GM18870 (cell line): ENCODE results near the gene MBD3L2B.
A peak's percentile ranks its signal among the peaks of the same experiment; 100 is the strongest.
"Not testable (repeated sequence)": the region's sequence is repeated elsewhere in the genome, so short reads cannot be mapped to it uniquely, and the experiment has no call there.

Experiments
- ATAC-seq: cut with Tn5 transposase; IDR thresholded peaks from one replicate; pipeline ENCODE4 v1.9.1; 2021; ENCODE audit warnings: moderate library complexity; ENCODE audit not compliant: unreplicated experiment

MBD3L2B gene

DNA sequence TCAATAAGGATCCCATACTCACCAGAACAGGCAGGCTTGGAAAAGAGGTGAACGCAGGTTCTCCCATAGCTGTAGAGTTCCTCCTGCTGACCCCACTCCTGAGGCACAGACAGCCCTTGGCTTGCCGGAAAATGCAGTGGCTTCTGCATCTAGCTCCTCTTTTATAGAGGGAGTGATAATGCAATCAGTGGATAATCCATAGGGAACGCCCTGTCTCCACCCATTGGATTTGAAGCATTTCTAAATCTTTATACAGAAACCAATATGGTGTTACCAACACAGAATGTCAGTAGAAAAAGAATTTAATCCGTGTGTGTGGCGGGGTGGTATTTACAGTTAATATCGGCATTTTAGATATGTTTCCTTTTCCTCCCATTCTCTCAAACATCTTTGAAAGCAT, at the start of gene MBD3L2B:
Gene MBD3L2B, minus strand, starts transcription at position 101 of the 400 bp plus-strand sequence. Its CDS starts 34 bp downstream, at position 67.
- not testable (repeated sequence) for ATAC-seq

DNA sequence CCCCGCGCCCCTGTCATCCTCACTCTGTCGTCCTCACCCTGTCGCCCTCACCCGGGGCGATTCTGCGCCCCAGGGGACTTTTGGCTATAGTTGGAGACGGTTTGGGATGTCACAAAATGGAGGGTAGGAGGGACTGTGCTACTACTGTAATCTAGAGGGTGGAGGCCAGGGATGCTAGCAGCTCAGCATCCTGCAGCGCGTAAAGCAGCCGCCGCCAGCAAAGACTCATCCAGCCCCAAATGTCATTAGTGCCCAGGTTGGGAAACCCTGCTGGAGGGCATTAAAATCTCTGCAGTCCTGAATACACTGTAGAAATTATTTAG, 48.6 kb upstream of the MBD3L2B start:
- ATAC-seq: no peak

DNA sequence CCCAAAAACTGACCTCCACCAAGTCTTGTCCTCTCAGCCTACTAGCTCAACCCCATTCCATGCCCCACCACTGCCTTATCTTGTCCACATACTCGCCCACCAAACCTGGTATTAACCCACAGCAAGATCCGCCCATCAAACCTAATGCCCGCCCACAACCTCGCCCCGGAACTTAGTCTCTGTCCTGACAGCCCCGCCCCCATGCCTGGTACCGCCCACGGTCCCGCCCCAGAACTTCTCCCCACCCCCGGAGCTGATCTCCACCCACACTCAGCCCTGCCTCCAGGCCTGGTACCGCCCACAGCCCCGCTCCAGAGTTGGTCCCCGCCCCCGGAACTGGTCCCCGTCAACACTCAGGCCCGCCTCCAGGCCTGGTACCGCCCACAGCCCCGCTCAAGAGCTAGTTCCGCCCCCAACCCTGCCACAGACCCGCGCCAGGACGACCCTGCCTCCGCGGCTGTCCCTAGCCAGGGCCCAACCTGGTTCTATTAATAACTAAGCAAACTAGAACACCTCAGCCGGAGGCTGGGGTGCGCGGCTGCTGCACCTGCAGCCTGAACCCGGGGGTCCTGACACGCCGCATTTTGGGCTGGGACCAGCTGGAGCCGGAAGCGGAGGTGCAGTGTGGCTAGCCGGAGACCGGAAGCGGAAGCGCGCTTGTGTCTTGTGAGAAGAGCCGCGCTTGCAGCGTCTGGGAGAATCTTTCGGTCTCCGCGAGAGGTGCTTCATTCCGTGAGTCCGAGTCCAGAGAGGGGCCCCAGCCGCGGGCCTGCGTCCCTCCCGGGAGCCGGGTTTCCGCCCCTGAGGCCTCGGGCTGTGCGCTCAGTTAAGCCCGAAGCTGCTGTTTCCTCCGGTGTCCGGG, 48.0 kb upstream of the MBD3L2B start, which contains the start of gene ZNF557:
Gene ZNF557, plus strand, starts transcription at position 662 of the 862 bp plus-strand sequence. CDS start 5,372 bp downstream, outside the sequence.
- peak; percentile 79 for ATAC-seq

- ATAC-seq: no peak
Measured at GRCh38 chr19:7068599-7068998, 47.4 kb upstream of the MBD3L2B start.

GRCh38 chr19:7067716-7068115, 46.5 kb upstream of the MBD3L2B start:
- no peak for ATAC-seq

DNA sequence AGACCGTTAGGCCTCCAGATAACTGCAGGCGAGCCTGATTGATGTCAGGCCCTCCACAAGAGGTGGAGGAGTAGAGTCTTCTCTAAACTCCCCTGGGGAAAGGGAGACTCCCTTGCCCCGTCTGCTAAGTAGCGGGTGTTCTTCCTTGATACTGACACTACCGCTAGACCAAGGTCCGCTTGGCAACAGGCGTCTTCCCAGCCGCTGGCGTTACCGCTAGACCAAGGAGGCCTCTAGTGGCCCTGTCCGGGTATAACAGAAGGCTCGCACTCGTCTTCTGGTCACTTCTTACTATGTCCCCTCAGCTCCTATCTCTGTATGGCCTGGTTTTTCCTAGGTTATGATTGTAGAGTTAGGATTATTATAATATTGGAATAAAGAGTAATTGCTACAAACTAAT, 45.9 kb upstream of the MBD3L2B start:
- not testable (repeated sequence) for ATAC-seq

DNA sequence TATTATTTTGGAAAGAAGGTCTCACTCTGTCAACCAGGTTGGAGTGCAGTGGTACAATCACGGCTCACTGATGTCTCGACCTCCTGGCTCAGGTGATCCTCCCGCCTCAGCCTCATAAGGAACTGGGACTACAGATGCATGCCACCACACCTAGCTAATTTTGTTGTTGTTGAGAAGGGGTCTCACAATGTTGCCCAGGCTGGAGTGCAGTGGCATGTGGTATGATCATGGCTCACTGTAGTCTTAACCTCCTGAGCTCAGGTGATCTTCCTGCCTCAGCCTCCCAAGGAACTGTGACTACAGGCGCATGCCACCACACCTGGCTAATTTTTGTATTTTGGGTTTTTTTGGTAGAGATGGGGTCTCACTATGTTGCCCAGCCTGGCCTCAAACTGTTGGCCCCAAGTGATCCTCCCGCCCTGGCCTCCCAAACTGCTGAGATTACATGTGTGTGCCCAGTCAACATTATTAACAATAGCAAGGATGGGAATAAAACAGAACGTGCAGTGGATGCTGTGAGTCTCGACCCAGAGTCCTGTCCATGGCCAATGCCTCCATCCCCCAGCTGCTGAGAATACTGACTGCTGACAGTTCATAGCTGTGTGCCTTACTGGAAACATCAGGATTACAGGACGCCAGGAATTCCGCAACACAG, 42.7 kb upstream of the MBD3L2B start:
- ATAC-seq: no peak

DNA sequence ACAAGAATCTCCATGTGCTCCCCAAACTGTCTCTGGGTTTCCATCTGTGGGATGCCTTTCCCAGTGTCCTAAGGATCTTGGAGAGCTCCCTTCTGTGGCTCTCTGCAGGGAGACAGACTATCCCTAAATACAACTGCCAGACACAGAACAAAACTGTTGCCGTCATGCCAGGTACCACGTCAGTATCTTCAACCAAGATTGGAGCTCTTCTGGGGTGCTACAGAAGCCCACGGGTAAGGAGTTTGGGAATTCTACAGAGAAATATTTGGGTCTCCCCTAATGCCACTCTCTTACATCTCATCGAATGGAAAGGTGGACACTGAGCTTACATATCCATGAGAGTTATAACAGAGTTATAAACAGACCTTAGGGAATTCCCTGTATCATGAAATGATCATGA, 42.1 kb upstream of the MBD3L2B start:
- no peak for ATAC-seq

DNA sequence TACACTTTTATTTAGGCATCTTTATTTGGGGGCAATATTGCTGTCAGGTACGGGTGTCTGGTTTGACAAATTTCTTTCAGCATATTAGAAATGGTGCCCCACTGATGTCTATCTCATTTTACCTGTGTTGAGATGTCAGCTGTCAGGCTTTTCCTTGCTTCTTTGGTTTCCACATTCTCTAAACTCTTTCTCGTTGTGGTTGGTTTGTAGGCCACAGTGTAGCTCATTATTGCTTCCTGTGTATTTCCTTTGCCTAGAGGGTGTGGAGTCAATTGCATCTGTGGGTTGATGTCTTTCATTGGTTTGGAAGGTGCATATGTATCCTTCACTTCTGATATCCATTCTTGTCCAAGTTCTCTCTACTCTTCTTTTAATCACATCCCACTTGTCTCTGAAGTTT, 38.7 kb upstream of the MBD3L2B start:
- ATAC-seq: not testable (repeated sequence)

GRCh38 chr19:7058576-7058975, 37.3 kb upstream of the MBD3L2B start, which contains the start of gene MBD3L3:
MBD3L3 (minus strand) TSS chr19:7058676; CDS start chr19:7058605, 71 bp downstream.
- not testable (repeated sequence) for ATAC-seq

GRCh38 chr19:7056371-7056770, 35.1 kb upstream of the MBD3L2B start:
- not testable (repeated sequence) for ATAC-seq

DNA sequence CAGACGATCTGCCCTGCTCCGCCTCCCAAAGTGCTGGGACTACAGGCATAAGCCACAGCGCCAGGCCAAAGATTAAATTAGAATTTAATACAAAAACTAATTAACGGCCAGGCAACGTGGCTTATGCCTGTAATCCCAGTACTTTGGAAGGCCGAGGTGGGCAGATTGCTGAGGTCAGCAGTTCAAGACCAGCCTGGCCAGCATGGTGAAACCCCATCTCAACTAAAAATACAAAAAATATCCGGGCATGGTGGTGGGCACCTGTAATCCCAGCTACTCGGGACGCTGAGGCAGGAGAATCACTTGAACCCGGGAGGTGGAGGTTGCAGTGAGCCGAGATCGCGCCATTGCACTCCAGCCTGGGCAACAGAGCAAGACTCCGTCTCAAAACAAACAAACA, 34.4 kb upstream of the MBD3L2B start:
- not testable (repeated sequence) for ATAC-seq

- ATAC-seq: not testable (repeated sequence)
Measured at GRCh38 chr19:7054635-7055368, 33.6 kb upstream of the MBD3L2B start.

DNA sequence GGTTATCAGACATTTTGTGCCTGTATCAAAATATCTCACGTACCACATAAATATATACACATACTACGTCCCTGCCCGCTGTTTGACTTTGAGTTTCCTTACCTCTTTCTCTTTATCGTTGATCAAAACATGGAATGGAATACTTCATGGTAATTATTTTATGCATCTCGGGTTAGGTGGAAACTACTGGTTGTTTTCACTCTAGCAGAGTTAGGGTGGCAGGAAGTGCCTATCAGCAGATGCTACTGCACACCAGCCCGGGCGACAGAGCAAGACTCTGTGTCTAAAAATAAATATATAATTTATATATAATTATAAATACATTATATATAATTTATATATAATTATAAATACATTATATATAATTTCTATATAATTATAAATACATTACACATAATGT, 31.7 kb upstream of the MBD3L2B start:
- not testable (repeated sequence) for ATAC-seq

- ATAC-seq: not testable (repeated sequence)
Measured at GRCh38 chr19:7051421-7051820, 30.2 kb upstream of the MBD3L2B start.

- ATAC-seq: not testable (repeated sequence)
Measured at GRCh38 chr19:7049021-7049420, 27.8 kb upstream of the MBD3L2B start, which contains the start of gene MBD3L2. MBD3L2 (plus strand) TSS chr19:7049321; CDS start chr19:7049374, 53 bp downstream.

- ATAC-seq: not testable (repeated sequence)
Measured at GRCh38 chr19:7041563-7041962, 20.3 kb upstream of the MBD3L2B start.

GRCh38 chr19:7040079-7040478, 18.8 kb upstream of the MBD3L2B start, which contains the start of gene MBD3L4:
MBD3L4 (minus strand) TSS chr19:7040179; CDS start chr19:7040144, 35 bp downstream.
- not testable (repeated sequence) for ATAC-seq

DNA sequence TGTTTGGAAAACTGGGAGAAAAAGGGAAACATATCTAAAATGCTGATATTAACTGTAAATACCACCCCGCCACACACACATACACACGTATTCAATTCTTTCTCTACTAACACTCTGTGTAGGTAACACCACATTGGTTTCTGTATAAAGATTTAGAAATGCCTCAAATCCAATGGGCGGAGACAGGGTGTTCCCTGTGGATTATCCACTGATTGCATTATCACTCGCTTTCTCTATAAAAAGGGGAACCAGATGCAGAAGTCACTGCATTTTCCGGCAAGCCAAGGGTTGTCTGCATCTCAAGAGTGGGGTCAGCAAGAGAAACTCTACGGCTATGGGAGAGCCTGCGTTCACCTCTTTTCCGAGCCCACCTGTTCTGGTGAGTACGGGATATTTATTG, 9.0 kb upstream of the MBD3L2B start, which contains the start of gene MBD3L5:
Gene MBD3L5, plus strand, starts transcription at position 301 of the 400 bp plus-strand sequence. Its CDS starts 34 bp downstream, at position 335.
- ATAC-seq: not testable (repeated sequence)

DNA sequence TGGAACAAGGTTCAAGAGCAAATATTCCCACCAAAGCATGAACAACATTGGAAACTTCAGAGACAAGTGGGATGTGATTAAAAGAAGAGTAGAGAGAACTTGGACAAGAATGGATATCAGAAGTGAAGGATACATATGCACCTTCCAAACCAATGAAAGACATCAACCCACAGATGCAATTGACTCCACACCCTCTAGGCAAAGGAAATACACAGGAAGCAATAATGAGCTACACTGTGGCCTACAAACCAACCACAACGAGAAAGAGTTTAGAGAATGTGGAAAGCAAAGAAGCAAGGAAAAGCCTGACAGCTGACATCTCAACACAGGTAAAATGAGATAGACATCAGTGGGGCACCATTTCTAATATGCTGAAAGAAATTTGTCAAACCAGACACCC, 7.6 kb upstream of the MBD3L2B start:
- not testable (repeated sequence) for ATAC-seq

DNA sequence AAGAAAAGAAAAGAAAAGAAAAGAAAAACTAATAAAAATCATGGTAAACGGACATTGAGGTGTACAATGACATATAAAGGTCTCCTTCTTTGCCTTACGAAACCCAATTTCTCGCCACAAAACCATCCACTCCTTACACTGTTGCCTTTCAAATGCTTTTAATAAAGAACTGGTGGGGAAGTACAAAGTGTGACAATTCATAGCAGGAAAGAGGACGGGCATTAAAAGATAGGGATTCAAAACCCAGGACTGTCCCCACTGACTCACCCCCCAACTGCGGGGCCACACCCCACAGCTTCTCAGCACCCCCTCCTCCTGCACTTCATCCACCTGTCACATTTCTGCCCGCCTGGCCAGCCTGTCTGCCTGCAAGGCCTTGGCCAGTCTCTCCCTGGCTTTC, 2.4 kb downstream of the MBD3L2B start:
- no peak for ATAC-seq
